HepG2 (cell line): ENCODE results near the gene SRP14. TPM values are rescaled to one million over a fixed set of nuclear protein-coding genes. Genes with fewer than 3 reads are reported as not detected.

ENCODE experiments used
- GLI4 ChIP-seq: sonication (generic); formaldehyde crosslinking; IDR thresholded peaks from 2 replicates; pipeline ENCODE4 v1.5.1; 2020; ENCODE audit warnings: missing genetic modification reagents, mild to moderate bottlenecking, moderate library complexity, borderline replicate concordance
- KAT7 ChIP-seq: IDR thresholded peaks from 2 replicates; pipeline ENCODE4 v1.6.1; 2018; ENCODE audit warnings: borderline replicate concordance, missing compliant biosample characterization
- KAT8 ChIP-seq: IDR thresholded peaks from 2 replicates; pipeline ENCODE4 v1.6.1; 2016; ENCODE audit warnings: missing genetic modification reagents, missing compliant biosample characterization
- RBFOX2 ChIP-seq: fragments of 200-400 bp; formaldehyde crosslinking; IDR thresholded peaks from 2 replicates; pipeline ENCODE4 v1.6.1; 2017; ENCODE audit warnings: low read depth, mild to moderate bottlenecking, low read length
- SMAD1 ChIP-seq: sonication (generic); formaldehyde crosslinking; IDR thresholded peaks from 2 replicates; pipeline ENCODE4 v1.4.0; 2020; ENCODE audit warnings: missing genetic modification reagents, low read depth, mild to moderate bottlenecking, borderline replicate concordance
- SRSF1 ChIP-seq: fragments of 200-400 bp; formaldehyde crosslinking; optimal IDR thresholded peaks from 2 replicates; pipeline ENCODE3; 2017; ENCODE audit warnings: mild to moderate bottlenecking, low read depth, low read length, moderate library complexity
- ZSCAN29 ChIP-seq: sonication (generic); formaldehyde crosslinking; conservative IDR thresholded peaks from 2 replicates; pipeline ENCODE4 v1.4.0; 2020; ENCODE audit warnings: mild to moderate bottlenecking, missing genetic modification reagents
- polyA plus RNA-seq, 8 experiments: library from polyadenylated mRNA; depleted of rRNA in 3 of 8; stranded (reverse) in 7 of 8; unstranded in 1 of 8; fragments of >200 nt; fragmentation: Illumina TruSeq in 4 of 8; extraction: Trizol in 4 of 8; gene quantifications; 2 replicates each; pipeline versions ENCODE4 v1.2.1 to v1.2.3, GENCODE V29; 2011 to 2016; ENCODE audit warnings: low read depth in 4 of 8, missing spikeins in 1 of 8, mixed read lengths in 1 of 8; ENCODE audit not compliant: insufficient read depth in 1 of 8
- total RNA-seq, 5 experiments: library from RNA; depleted of rRNA; stranded (reverse); fragments of >200 nt; fragmentation: Illumina TruSeq; extraction: Trizol; gene quantifications; 2 replicates each; pipeline ENCODE4 v1.2.3, GENCODE V29; 2016; ENCODE audit warnings: low read depth in 1 of 5
- TF ChIP-seq, protein P1 (sequence below): sonication (generic); formaldehyde crosslinking; IDR thresholded peaks from 2 replicates; pipeline ENCODE4 v1.5.1; 2020; ENCODE audit warnings: mild to moderate bottlenecking, missing genetic modification reagents, moderate library complexity
- TF ChIP-seq, protein P2 (sequence below): sonication (generic); formaldehyde crosslinking; IDR thresholded peaks from 2 replicates; pipeline ENCODE4 v1.4.0; 2020; ENCODE audit warnings: missing genetic modification reagents, low read depth, mild to moderate bottlenecking, borderline replicate concordance
- TF ChIP-seq, protein P3 (sequence below): sonication (generic); formaldehyde crosslinking; IDR thresholded peaks from one replicate; pipeline ENCODE4 v1.5.1; 2020; ENCODE audit warnings: mild to moderate bottlenecking, missing genetic modification reagents; ENCODE audit errors: not compliant biosample characterization
- TF ChIP-seq, protein P4 (sequence below): sonication (generic); formaldehyde crosslinking; conservative IDR thresholded peaks from 2 replicates; pipeline ENCODE4 v1.4.0; 2020; ENCODE audit warnings: missing genetic modification reagents
- TF ChIP-seq, protein P5 (sequence below): sonication (generic); formaldehyde crosslinking; IDR thresholded peaks from 2 replicates; pipeline ENCODE4 v1.4.0; 2020; ENCODE audit warnings: mild to moderate bottlenecking, low read depth, missing genetic modification reagents

SRP14 gene
- total and polyA plus RNA-seq, 2 of the 13 experiments (the other 11 are each of a cell fraction or from before 2014, with no cell fraction given), result 208 to 356 TPM

DNA sequence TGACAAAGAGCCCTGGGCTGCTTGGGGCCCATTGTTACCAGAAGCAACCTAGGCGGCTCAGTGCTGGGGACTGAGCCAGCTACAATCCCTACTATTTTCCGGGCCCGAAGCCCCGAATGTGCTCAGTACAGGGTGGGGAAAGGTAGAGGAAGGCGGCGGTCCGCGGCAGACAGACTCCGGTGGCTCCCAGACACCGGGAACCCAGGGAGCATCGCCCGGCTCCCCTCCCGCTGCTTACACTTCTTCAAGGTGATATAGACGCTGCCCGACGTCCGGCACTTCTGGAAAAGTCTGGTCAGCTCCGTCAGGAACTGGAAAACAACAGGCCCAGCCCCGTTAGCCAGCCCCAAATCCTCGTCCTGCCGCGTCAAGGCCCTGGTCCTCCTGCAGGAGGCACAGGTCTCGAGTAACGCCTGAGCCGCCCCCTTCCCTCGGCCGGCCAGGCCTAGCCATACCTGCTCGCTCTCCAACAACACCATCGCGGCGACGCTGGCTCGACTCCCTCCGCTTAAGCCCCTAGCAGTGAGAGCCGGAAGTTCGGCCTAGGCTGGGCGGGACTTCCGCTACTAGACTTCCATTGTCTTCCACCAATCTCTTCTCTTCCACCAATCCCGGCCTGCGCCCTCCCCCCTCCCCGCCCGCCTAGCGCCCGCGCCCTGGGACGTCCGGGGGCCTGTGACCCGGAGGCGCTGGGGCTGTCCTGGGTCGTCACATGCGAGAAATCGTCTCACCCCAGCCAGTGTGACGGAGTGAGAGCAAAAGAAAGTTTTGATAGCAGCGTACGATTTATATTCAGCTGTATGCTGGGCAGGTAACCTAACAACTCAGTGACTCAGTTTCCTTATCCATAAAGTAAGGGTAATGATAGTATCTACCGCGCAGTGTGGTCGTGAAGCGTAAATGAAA lies at the start of gene SRP14 (continued):
- TF ChIP-seq, protein P1, sequence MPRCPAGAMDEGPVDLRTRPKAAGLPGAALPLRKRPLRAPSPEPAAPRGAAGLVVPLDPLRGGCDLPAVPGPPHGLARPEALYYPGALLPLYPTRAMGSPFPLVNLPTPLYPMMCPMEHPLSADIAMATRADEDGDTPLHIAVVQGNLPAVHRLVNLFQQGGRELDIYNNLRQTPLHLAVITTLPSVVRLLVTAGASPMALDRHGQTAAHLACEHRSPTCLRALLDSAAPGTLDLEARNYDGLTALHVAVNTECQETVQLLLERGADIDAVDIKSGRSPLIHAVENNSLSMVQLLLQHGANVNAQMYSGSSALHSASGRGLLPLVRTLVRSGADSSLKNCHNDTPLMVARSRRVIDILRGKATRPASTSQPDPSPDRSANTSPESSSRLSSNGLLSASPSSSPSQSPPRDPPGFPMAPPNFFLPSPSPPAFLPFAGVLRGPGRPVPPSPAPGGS, result no peak
- TF ChIP-seq, protein P2, sequence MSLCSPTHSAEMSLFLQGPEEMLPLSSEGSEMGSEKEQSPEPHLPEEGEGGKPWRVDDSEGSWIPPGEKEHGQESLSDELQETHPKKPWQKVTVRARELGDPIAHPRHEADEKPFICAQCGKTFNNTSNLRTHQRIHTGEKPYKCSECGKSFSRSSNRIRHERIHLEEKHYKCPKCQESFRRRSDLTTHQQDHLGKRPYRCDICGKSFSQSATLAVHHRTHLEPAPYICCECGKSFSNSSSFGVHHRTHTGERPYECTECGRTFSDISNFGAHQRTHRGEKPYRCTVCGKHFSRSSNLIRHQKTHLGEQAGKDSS (CRISPR knock-in tag), result peak; percentile 70; the same call in 1 of the 2 replicates
- TF ChIP-seq, protein P3, sequence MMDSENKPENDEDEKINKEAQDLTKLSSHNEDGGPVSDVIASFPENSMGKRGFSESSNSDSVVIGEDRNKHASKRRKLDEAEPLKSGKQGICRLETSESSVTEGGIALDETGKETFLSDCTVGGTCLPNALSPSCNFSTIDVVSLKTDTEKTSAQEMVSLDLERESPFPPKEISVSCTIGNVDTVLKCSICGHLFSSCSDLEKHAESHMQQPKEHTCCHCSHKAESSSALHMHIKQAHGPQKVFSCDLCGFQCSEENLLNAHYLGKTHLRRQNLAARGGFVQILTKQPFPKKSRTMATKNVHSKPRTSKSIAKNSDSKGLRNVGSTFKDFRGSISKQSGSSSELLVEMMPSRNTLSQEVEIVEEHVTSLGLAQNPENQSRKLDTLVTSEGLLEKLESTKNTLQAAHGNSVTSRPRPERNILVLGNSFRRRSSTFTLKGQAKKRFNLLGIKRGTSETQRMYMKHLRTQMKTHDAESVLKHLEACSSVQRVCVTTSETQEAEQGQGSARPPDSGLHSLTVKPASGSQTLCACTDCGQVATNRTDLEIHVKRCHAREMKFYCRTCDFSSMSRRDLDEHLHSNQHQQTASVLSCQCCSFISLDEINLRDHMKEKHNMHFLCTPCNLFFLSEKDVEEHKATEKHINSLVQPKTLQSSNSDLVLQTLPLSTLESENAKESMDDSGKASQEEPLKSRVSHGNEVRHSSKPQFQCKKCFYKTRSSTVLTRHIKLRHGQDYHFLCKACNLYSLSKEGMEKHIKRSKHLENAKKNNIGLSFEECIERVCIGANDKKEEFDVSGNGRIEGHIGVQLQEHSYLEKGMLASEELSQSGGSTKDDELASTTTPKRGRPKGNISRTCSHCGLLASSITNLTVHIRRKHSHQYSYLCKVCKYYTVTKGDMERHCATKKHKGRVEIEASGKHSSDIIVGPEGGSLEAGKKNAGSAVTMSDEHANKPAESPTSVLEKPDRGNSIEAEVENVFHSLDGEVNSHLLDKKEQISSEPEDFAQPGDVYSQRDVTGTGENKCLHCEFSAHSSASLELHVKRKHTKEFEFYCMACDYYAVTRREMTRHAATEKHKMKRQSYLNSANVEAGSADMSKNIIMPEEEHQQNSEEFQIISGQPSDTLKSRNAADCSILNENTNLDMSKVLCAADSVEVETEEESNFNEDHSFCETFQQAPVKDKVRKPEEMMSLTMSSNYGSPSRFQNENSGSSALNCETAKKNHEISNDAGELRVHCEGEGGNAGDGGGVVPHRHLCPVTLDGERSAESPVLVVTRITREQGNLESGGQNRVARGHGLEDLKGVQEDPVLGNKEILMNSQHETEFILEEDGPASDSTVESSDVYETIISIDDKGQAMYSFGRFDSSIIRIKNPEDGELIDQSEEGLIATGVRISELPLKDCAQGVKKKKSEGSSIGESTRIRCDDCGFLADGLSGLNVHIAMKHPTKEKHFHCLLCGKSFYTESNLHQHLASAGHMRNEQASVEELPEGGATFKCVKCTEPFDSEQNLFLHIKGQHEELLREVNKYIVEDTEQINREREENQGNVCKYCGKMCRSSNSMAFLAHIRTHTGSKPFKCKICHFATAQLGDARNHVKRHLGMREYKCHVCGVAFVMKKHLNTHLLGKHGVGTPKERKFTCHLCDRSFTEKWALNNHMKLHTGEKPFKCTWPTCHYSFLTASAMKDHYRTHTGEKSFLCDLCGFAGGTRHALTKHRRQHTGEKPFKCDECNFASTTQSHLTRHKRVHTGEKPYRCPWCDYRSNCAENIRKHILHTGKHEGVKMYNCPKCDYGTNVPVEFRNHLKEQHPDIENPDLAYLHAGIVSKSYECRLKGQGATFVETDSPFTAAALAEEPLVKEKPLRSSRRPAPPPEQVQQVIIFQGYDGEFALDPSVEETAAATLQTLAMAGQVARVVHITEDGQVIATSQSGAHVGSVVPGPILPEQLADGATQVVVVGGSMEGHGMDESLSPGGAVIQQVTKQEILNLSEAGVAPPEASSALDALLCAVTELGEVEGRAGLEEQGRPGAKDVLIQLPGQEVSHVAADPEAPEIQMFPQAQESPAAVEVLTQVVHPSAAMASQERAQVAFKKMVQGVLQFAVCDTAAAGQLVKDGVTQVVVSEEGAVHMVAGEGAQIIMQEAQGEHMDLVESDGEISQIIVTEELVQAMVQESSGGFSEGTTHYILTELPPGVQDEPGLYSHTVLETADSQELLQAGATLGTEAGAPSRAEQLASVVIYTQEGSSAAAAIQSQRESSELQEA (CRISPR knock-in tag), result no peak
- TF ChIP-seq, protein P4, sequence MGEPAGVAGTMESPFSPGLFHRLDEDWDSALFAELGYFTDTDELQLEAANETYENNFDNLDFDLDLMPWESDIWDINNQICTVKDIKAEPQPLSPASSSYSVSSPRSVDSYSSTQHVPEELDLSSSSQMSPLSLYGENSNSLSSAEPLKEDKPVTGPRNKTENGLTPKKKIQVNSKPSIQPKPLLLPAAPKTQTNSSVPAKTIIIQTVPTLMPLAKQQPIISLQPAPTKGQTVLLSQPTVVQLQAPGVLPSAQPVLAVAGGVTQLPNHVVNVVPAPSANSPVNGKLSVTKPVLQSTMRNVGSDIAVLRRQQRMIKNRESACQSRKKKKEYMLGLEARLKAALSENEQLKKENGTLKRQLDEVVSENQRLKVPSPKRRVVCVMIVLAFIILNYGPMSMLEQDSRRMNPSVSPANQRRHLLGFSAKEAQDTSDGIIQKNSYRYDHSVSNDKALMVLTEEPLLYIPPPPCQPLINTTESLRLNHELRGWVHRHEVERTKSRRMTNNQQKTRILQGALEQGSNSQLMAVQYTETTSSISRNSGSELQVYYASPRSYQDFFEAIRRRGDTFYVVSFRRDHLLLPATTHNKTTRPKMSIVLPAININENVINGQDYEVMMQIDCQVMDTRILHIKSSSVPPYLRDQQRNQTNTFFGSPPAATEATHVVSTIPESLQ, result 0 out of 2 replicates have a peak, but pooled peaks have one; percentile 42
- TF ChIP-seq SRSF1, result no peak
- TF ChIP-seq GLI4, result no peak
- TF ChIP-seq KAT8 (CRISPR knock-in tag), result peak; percentile 94
- TF ChIP-seq, protein P5, sequence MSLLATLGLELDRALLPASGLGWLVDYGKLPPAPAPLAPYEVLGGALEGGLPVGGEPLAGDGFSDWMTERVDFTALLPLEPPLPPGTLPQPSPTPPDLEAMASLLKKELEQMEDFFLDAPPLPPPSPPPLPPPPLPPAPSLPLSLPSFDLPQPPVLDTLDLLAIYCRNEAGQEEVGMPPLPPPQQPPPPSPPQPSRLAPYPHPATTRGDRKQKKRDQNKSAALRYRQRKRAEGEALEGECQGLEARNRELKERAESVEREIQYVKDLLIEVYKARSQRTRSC, result 0 out of 2 replicates have a peak, but pooled peaks have one; percentile 33
- TF ChIP-seq SMAD1 (CRISPR knock-in tag), result peak; percentile 62; the same call in 1 of the 2 replicates
- peak; percentile 92 for TF ChIP-seq RBFOX2
- TF ChIP-seq ZSCAN29 (CRISPR knock-in tag), result peak; percentile 58; the same call in 1 of the 2 replicates
- peak; percentile 43; the same call in 1 of the 2 replicates for TF ChIP-seq KAT7 (CRISPR knock-in tag)
